ENCODE measurements around the gene PHKB.

The PHKB gene

GRCh38 chr16:47732523-47733111 is 271.5 kb downstream of the PHKB start:
- H3F3A ChIP-seq (ENCODE audit: control insufficient read depth, insufficient read depth) = 0 out of 2 replicates have a peak, but pooled peaks cover 2% of the 10 kb centered on the region
- no peaks in the 10 kb centered on the region for H3K36me3 ChIP-seq (ENCODE audit: control insufficient read depth, low read length)
- no peaks in the 10 kb centered on the region for H3K79me2 ChIP-seq (ENCODE audit: control insufficient read depth, low read length)
- no peak overlapping the region for H3K4me3 ChIP-seq (ENCODE audit: low read length)
- H3K9me3 ChIP-seq (ENCODE audit: control insufficient read depth, insufficient read depth, low read length) = no peaks in the 10 kb centered on the region
- H3K4me1 ChIP-seq (ENCODE audit: control insufficient read depth, low read length) = peaks cover 14% of the 10 kb centered on the region
- no peak overlapping the region for H3K4me2 ChIP-seq (ENCODE audit: low read length)
- H3K9me2 ChIP-seq (replicated peaks; ENCODE audit: control insufficient read depth, low read length) = no peaks in the 10 kb centered on the region
- H3K27ac ChIP-seq (ENCODE audit: low read depth, low read length) = no peak overlapping the region
- H3K27me3 ChIP-seq (ENCODE audit: control insufficient read depth, low read length) = peaks cover 14% of the 10 kb centered on the region
- no peaks in the 10 kb centered on the region for H4K20me1 ChIP-seq (ENCODE audit: control insufficient read depth, insufficient read depth, low read depth, low read length)
- TF ChIP-seq EZH2phosphoT487 (IDR thresholded peaks at IDR 0.05; ENCODE audit: borderline replicate concordance, low read length) = no peak
- TF ChIP-seq, protein P1, sequence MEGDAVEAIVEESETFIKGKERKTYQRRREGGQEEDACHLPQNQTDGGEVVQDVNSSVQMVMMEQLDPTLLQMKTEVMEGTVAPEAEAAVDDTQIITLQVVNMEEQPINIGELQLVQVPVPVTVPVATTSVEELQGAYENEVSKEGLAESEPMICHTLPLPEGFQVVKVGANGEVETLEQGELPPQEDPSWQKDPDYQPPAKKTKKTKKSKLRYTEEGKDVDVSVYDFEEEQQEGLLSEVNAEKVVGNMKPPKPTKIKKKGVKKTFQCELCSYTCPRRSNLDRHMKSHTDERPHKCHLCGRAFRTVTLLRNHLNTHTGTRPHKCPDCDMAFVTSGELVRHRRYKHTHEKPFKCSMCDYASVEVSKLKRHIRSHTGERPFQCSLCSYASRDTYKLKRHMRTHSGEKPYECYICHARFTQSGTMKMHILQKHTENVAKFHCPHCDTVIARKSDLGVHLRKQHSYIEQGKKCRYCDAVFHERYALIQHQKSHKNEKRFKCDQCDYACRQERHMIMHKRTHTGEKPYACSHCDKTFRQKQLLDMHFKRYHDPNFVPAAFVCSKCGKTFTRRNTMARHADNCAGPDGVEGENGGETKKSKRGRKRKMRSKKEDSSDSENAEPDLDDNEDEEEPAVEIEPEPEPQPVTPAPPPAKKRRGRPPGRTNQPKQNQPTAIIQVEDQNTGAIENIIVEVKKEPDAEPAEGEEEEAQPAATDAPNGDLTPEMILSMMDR (IDR thresholded peaks at IDR 0.05; ENCODE audit: low read depth, low read length, poor library complexity, severe bottlenecking) = no peak

- Histone ChIP-seq H3K36me3 (ENCODE audit: control insufficient read depth, low read length) (no peaks in the 10 kb centered on the region), H3K27me3 (ENCODE audit: control insufficient read depth, low read length) (peaks cover 12% of the 10 kb centered on the region), H3K4me1 (ENCODE audit: control insufficient read depth, low read length) (no peaks in the 10 kb centered on the region), H3K4me2 (ENCODE audit: low read length) (no peak overlapping the region), H3K27ac (ENCODE audit: low read depth, low read length) (no peak overlapping the region), H3K9me2 (replicated peaks; ENCODE audit: control insufficient read depth, low read length) (no peaks in the 10 kb centered on the region), H3K79me2 (ENCODE audit: control insufficient read depth, low read length) (no peaks in the 10 kb centered on the region), H3F3A (ENCODE audit: control insufficient read depth, insufficient read depth) (no peaks in the 10 kb centered on the region), H3K4me3 (ENCODE audit: low read length) (no peak overlapping the region), H4K20me1 (ENCODE audit: control insufficient read depth, insufficient read depth, low read depth, low read length) (no peaks in the 10 kb centered on the region), H3K9me3 (ENCODE audit: control insufficient read depth, insufficient read depth, low read length) (0 out of 2 replicates have a peak, but pooled peaks cover 4% of the 10 kb centered on the region)
- TF ChIP-seq, protein P1 (IDR thresholded peaks at IDR 0.05; ENCODE audit: low read depth, low read length, poor library complexity, severe bottlenecking) = no peak
- no peak for TF ChIP-seq EZH2phosphoT487 (IDR thresholded peaks at IDR 0.05; ENCODE audit: borderline replicate concordance, low read length)
Observed at GRCh38 chr16:47734081-47734857, 273.1 kb downstream of the PHKB start.

DNA sequence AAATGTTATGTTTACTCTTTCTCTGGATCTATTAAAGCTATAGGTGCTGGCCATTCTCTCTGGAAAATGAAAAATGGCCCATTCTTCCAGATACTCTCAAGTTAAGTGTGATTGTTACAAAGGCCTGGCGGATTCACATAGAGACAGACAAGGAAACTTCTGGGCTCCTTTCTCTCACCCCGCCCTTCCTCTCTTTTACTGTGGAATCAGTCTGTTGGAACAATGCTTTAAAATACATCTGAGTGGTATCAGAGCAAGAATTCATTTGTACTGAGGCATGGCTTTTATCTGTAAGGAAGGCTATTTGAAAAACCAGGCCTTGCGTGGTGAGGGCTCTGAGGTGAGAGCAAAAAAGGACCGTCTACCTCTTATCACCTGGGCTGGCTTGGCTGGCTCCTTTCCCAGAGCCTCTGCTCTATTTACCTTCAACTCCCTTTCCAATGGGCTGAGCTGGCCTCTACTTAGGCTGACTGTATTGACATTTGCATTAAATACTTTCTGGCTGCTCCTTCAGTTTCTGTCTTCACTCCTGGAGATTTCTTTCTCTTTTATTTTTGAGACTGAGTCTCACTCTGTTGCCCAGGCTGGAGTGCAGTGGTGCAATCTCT is 274.0 kb downstream of the PHKB start:
- no peaks in the 10 kb centered on the region for H3K4me1 ChIP-seq (ENCODE audit: control insufficient read depth, low read length)
- H3K4me3 ChIP-seq (ENCODE audit: low read length) = no peak overlapping the region
- H3K79me2 ChIP-seq (ENCODE audit: control insufficient read depth, low read length) = no peaks in the 10 kb centered on the region
- H3K27me3 ChIP-seq (ENCODE audit: control insufficient read depth, low read length) = peaks cover 6% of the 10 kb centered on the region
- no peaks in the 10 kb centered on the region for H3F3A ChIP-seq (ENCODE audit: control insufficient read depth, insufficient read depth)
- 0 out of 2 replicates have a peak, but pooled peaks cover 4% of the 10 kb centered on the region for H3K9me3 ChIP-seq (ENCODE audit: control insufficient read depth, insufficient read depth, low read length)
- no peaks in the 10 kb centered on the region for H3K36me3 ChIP-seq (ENCODE audit: control insufficient read depth, low read length)
- no peaks in the 10 kb centered on the region for H4K20me1 ChIP-seq (ENCODE audit: control insufficient read depth, insufficient read depth, low read depth, low read length)
- no peak overlapping the region for H3K27ac ChIP-seq (ENCODE audit: low read depth, low read length)
- TF ChIP-seq, protein P1 (IDR thresholded peaks at IDR 0.05; ENCODE audit: low read depth, low read length, poor library complexity, severe bottlenecking) = no peak
- TF ChIP-seq EZH2phosphoT487 (IDR thresholded peaks at IDR 0.05; ENCODE audit: borderline replicate concordance, low read length) = no peak
- H3K9me2 ChIP-seq (replicated peaks; ENCODE audit: control insufficient read depth, low read length) = no peaks in the 10 kb centered on the region
- no peak overlapping the region for H3K4me2 ChIP-seq (ENCODE audit: low read length)

All from DOHH2 (cell line).